Measurements from ENCODE around the gene ATG16L1. TPM values are rescaled to one million over a fixed set of nuclear protein-coding genes. Genes with fewer than 3 reads are reported as not detected.

Gene ATG16L1
- total and polyA plus RNA-seq, 10 of the 15 experiments (the other 5 are each of a cell fraction or from before 2014, with no cell fraction given): 5.2 to 26.6 (median 15.6) TPM

- TF ChIP-seq CHD4 (IDR thresholded peaks at IDR 0.05): no peak
- no peak for TF ChIP-seq ZNF384 (IDR thresholded peaks at IDR 0.05; ENCODE audit: borderline replicate concordance, low read depth, low read length)
- TF ChIP-seq SPI1 (IDR thresholded peaks at IDR 0.05; ENCODE audit: borderline replicate concordance, insufficient read depth, low read depth, low read length): no peak
- TF ChIP-seq TARDBP (IDR thresholded peaks at IDR 0.05; ENCODE audit: borderline replicate concordance): no peak
- no peak for TF ChIP-seq BHLHE40 (IDR thresholded peaks at IDR 0.05; ENCODE audit: borderline replicate concordance in 1 of 2, low read depth in 2 of 2, low read length in 1 of 2)
- no peak for TF ChIP-seq BMI1 (IDR thresholded peaks at IDR 0.05; ENCODE audit: borderline replicate concordance)
- TF ChIP-seq FOS (IDR thresholded peaks at IDR 0.05; ENCODE audit: borderline replicate concordance, extremely low read depth, insufficient read length): no peak
- POLR2A ChIA-PET: no interaction called here
- Histone ChIP-seq H3K9ac (ENCODE audit: control insufficient read depth, insufficient read depth, low read length) (no peak overlapping the region), H3K27ac (ENCODE audit: control insufficient read depth, insufficient read depth) (no peak overlapping the region), H3K9me3 (replicated peaks; ENCODE audit: control insufficient read depth, insufficient read depth, low read length) (no peaks in the 10 kb centered on the region), H3K36me3 (ENCODE audit: control insufficient read depth in 2 of 2, insufficient read depth in 2 of 2, low read length in 1 of 2) (peaks cover 48 to 54% of the 10 kb centered on the region in 2 experiments), H4K20me1 (ENCODE audit: control insufficient read depth, insufficient read depth) (no peaks in the 10 kb centered on the region), H3K79me2 (ENCODE audit: control insufficient read depth, insufficient read depth, low read length) (no peaks in the 10 kb centered on the region), H3K4me3 (no peak overlapping the region), H3K4me2 (ENCODE audit: control insufficient read depth, insufficient read depth) (no peak overlapping the region), H3K27me3 (replicated peaks in 1 of 2; ENCODE audit: control insufficient read depth in 2 of 2, insufficient read depth in 2 of 2, low read length in 1 of 2) (no peaks in the 10 kb centered on the region), H3K4me1 (ENCODE audit: control insufficient read depth, insufficient read depth, low read length) (no peaks in the 10 kb centered on the region), H2AFZ (ENCODE audit: control insufficient read depth, low read depth, low read length) (no peak overlapping the region)
- 88% methylated on average over 10 of the region's 10 CpGs for WGBS (ENCODE audit: insufficient coverage, insufficient replicate concordance, low lambda C conversion rate, missing lambda C conversion rate)
- SMC1A ChIA-PET (ENCODE audit: uncharacterized antibody, unreplicated experiment): interaction anchor here (0.6 kb wide), 1 partner anchor 262 kb away, joined by 3 read pairs; no protein-coding TSS in a partner anchor
- intact Hi-C loops (cut with micrococcal nuclease; ENCODE audit: unreplicated experiment) (no loop called here), in situ Hi-C loops (cut with MboI) (no loop called here)
- BruUV-seq (replicated peaks): no TSS peak
- FAIRE-seq (no peak), DNase-seq (ENCODE audit: low read depth, low spot score) (no peak), ATAC-seq (no peak)
- RAD21 ChIA-PET (ENCODE audit: unreplicated experiment): interaction anchor here (0.6 kb wide), 1 partner anchor 66 kb away, joined by 3 read pairs; no protein-coding TSS in a partner anchor
- CTCF ChIA-PET: no interaction called here
These were observed 38.8 kb downstream of the ATG16L1 start for GRCh38 chr2:233290051-233290845.
